Measurements from ENCODE around the gene PPP1R13B. TPM values are rescaled to one million over a fixed set of nuclear protein-coding genes. Genes with fewer than 3 reads are reported as not detected.
A peak's percentile ranks its signal among the peaks of the same experiment; 100 is the strongest.

The PPP1R13B gene
- total RNA-seq, 2 experiments from 2014 or later = 8.2 to 18.9 TPM

- ChIA-PET CTCF (ENCODE audit: unreplicated experiment) (no interaction called here), POLR2A (interaction anchor here (0.5 to 1.1 kb wide), 2 partner anchors 21 to 79 kb away, joined by 3 to 5 read pairs; no protein-coding TSS in a partner anchor)
- BruUV-seq (replicated peaks) = no TSS peak
- H3K4me1 ChIP-seq (ENCODE audit: insufficient read depth, low read length, poor library complexity, severe bottlenecking) = peaks cover 41% of the 10 kb centered on the region
- peaks cover 8% of the 10 kb centered on the region for H4K20me1 ChIP-seq (ENCODE audit: insufficient read depth, low read length)
- no peaks in the 10 kb centered on the region for H3K9me2 ChIP-seq (ENCODE audit: insufficient read depth, low read length)
- peak overlapping the region; percentile 88 for H3K4me3 ChIP-seq (ENCODE audit: low read depth, low read length, poor library complexity, severe bottlenecking)
- H3K36me3 ChIP-seq (ENCODE audit: insufficient read depth, low read length) = peaks cover 55% of the 10 kb centered on the region
- no peak overlapping the region for H2AFZ ChIP-seq (ENCODE audit: low read length)
- peak overlapping the region; percentile 90 for H3K4me2 ChIP-seq (ENCODE audit: low read length)
- TF ChIP-seq CTCF (conservative IDR thresholded peaks at IDR 0.05; ENCODE audit: low read length) = no peak
- no peak for TF ChIP-seq EZH2phosphoT487 (IDR thresholded peaks at IDR 0.05; ENCODE audit: borderline replicate concordance, low read depth, low read length)
- H3K27ac ChIP-seq (ENCODE audit: low read depth, low read length, poor library complexity, severe bottlenecking) = peak overlapping the region; percentile 60
- H3K79me2 ChIP-seq (ENCODE audit: insufficient read depth, low read depth, low read length) = peaks cover 41% of the 10 kb centered on the region
- peak; percentile 24 for DNase-seq (ENCODE audit: low spot score)
- intact Hi-C loops (cut with micrococcal nuclease; ENCODE audit: unreplicated experiment) = loop anchor here (2.0 kb wide), 2 partner anchors 15 to 35 kb away; no protein-coding TSS in a partner anchor
- no peaks in the 10 kb centered on the region for H3K9me3 ChIP-seq (ENCODE audit: low read length)
Observed at GRCh38 chr14:103713304-103714062, 133.9 kb downstream of the PPP1R13B start.

- Histone ChIP-seq H2AFZ (ENCODE audit: low read length) (no peak overlapping the region), H3K4me3 (ENCODE audit: low read depth, low read length, poor library complexity, severe bottlenecking) (no peak overlapping the region), H3K4me1 (ENCODE audit: insufficient read depth, low read length, poor library complexity, severe bottlenecking) (peaks cover 41% of the 10 kb centered on the region), H3K36me3 (ENCODE audit: insufficient read depth, low read length) (peaks cover 62% of the 10 kb centered on the region), H3K9me2 (ENCODE audit: insufficient read depth, low read length) (no peaks in the 10 kb centered on the region), H3K9me3 (ENCODE audit: low read length) (no peaks in the 10 kb centered on the region), H3K27ac (ENCODE audit: low read depth, low read length, poor library complexity, severe bottlenecking) (no peak overlapping the region), H4K20me1 (ENCODE audit: insufficient read depth, low read length) (peaks cover 8% of the 10 kb centered on the region), H3K4me2 (ENCODE audit: low read length) (peak overlapping the region; percentile 90; the same call in 1 of the 2 replicates), H3K79me2 (ENCODE audit: insufficient read depth, low read depth, low read length) (peaks cover 41% of the 10 kb centered on the region)
- TF ChIP-seq EZH2phosphoT487 (IDR thresholded peaks at IDR 0.05; ENCODE audit: borderline replicate concordance, low read depth, low read length) = no peak
- no peak for TF ChIP-seq CTCF (conservative IDR thresholded peaks at IDR 0.05; ENCODE audit: low read length)
- DNase-seq (ENCODE audit: low spot score) = no peak
- intact Hi-C loops (cut with micrococcal nuclease; ENCODE audit: unreplicated experiment) = no loop called here
- ChIA-PET CTCF (ENCODE audit: unreplicated experiment) (no interaction called here), POLR2A (interaction anchor here (0.6 to 1.1 kb wide), 2 partner anchors 20 to 193 kb away, joined by 4 to 5 read pairs; no protein-coding TSS in a partner anchor)
- BruUV-seq (replicated peaks) = no TSS peak
Observed at GRCh38 chr14:103712633-103713247, 134.6 kb downstream of the PPP1R13B start.
